Duodenal mucosa (tissue), 2 donors: ENCODE measurements around the gene PTH.
A peak's percentile ranks its signal among the peaks of the same experiment; 100 is the strongest.

ENCODE experiments used
- H3K27ac ChIP-seq: one replicate; pipeline ENCODE4 v1.7.0; 2013; ENCODE audit warnings: low read depth, low read length
- H3K27me3 ChIP-seq, 2 donors: one replicate each; pipeline ENCODE4 v1.7.0; 2013; ENCODE audit warnings: low read length in 2 of 2, control low read depth in 1 of 2; ENCODE audit not compliant: insufficient read depth in 2 of 2, control insufficient read depth in 1 of 2
- H3K36me3 ChIP-seq, 2 donors: one replicate each; pipeline ENCODE4 v1.7.0; 2013; ENCODE audit warnings: low read length in 2 of 2, control low read depth in 1 of 2; ENCODE audit not compliant: insufficient read depth in 2 of 2, control insufficient read depth in 1 of 2
- H3K4me1 ChIP-seq, 2 donors: one replicate each; pipeline ENCODE4 v1.7.0; 2013; ENCODE audit warnings: low read length in 2 of 2, control low read depth in 1 of 2; ENCODE audit not compliant: insufficient read depth in 2 of 2, control insufficient read depth in 1 of 2
- H3K4me3 ChIP-seq, 2 donors: one replicate each; pipeline ENCODE4 v1.7.0; 2013; ENCODE audit warnings: low read length in 2 of 2, low read depth in 1 of 2
- H3K9ac ChIP-seq, 2 donors: one replicate each; pipeline ENCODE4 v1.7.0; 2013; ENCODE audit warnings: low read length in 2 of 2, low read depth in 1 of 2
- H3K9me3 ChIP-seq, 2 donors: one replicate each; pipeline ENCODE4 v1.7.0; 2013; ENCODE audit warnings: low read length in 2 of 2, control low read depth in 1 of 2; ENCODE audit not compliant: control insufficient read depth in 1 of 2

Gene PTH

GRCh38 chr11:13495929-13496328 lies at the start of gene PTH:
PTH (minus strand) TSS chr11:13495997; CDS start chr11:13492855, 3,142 bp downstream.
- Histone ChIP-seq H3K27ac (no peak within 1 kb of the TSS), H3K27me3 (no peaks in the 10 kb centered on the region), H3K4me1 (no peaks in the 10 kb centered on the region), H3K4me3 (no peak within 1 kb of the TSS), H3K36me3 (no peaks in the 10 kb centered on the region), H3K9me3 (no peaks in the 10 kb centered on the region), H3K9ac (no peak within 1 kb of the TSS)

GRCh38 chr11:13538044-13538443 lies 42.2 kb upstream of the PTH start:
- no peaks in the 10 kb centered on the region for H3K27me3 ChIP-seq
- H3K9me3 ChIP-seq: peaks cover 8 to 11% of the 10 kb centered on the region in 2 donors

GRCh38 chr11:13535819-13536218 lies 40.0 kb upstream of the PTH start:
- H3K9me3 ChIP-seq: peaks cover 8 to 11% of the 10 kb centered on the region in 2 donors
- H3K27me3 ChIP-seq: no peaks in the 10 kb centered on the region
- no peaks in the 10 kb centered on the region for H3K4me1 ChIP-seq
- H3K4me3 ChIP-seq: no peak overlapping the region
- no peak overlapping the region for H3K9ac ChIP-seq
- H3K27ac ChIP-seq: no peak overlapping the region
- H3K36me3 ChIP-seq: no peaks in the 10 kb centered on the region

More at GRCh38 chr11:13538044-13538443, 42.2 kb upstream of the PTH start:
- no peak overlapping the region for H3K9ac ChIP-seq
- no peaks in the 10 kb centered on the region for H3K4me1 ChIP-seq
- H3K27ac ChIP-seq: no peak overlapping the region
- H3K36me3 ChIP-seq: no peaks in the 10 kb centered on the region
- H3K4me3 ChIP-seq: no peak overlapping the region

DNA sequence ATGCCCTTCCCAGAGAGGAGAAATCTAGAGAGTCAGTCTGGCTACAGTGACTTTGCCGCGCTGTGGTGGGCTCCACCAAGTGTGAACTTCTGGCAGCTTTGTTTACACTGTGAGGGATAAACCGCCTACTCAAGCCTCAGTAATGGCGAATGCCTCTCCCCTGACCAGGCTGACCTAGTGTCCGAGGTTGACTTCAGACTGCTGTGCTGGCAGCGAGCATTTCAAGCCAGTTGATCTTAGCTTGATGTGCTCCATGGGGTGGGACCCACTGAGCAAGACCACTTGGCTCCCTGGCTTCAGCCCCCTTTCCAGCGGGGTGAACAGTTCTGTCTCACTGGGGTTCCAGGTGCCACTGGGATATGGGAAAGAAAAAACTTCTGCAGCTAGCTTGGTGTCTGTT lies 38.6 kb upstream of the PTH start:
- no peak overlapping the region for H3K9ac ChIP-seq

GRCh38 chr11:13525257-13525656 lies 29.5 kb upstream of the PTH start:
- Histone ChIP-seq H3K4me1 (no peaks in the 10 kb centered on the region), H3K27ac (no peak overlapping the region), H3K9me3 (no peaks in the 10 kb centered on the region), H3K27me3 (no peaks in the 10 kb centered on the region), H3K36me3 (no peaks in the 10 kb centered on the region), H3K4me3 (no peak overlapping the region), H3K9ac (no peak overlapping the region)

More for the DNA sequence above, 38.6 kb upstream of the PTH start:
- Histone ChIP-seq H3K9me3 (peaks cover 8 to 11% of the 10 kb centered on the region in 2 donors), H3K4me1 (no peaks in the 10 kb centered on the region), H3K4me3 (no peak overlapping the region), H3K27ac (no peak overlapping the region), H3K27me3 (no peaks in the 10 kb centered on the region), H3K36me3 (no peaks in the 10 kb centered on the region)

- no peak overlapping the region for H3K4me3 ChIP-seq
- no peaks in the 10 kb centered on the region for H3K9me3 ChIP-seq
- no peak overlapping the region for H3K27ac ChIP-seq
- peaks cover 0 to 4% of the 10 kb centered on the region in 2 donors for H3K27me3 ChIP-seq
- no peaks in the 10 kb centered on the region for H3K36me3 ChIP-seq
- no peaks in the 10 kb centered on the region for H3K4me1 ChIP-seq
- no peak overlapping the region for H3K9ac ChIP-seq
Observed at GRCh38 chr11:13503393-13503792, 7.6 kb upstream of the PTH start.

GRCh38 chr11:13502492-13502891 lies 6.7 kb upstream of the PTH start:
- Histone ChIP-seq H3K9me3 (no peaks in the 10 kb centered on the region), H3K9ac (no peak overlapping the region), H3K36me3 (no peaks in the 10 kb centered on the region), H3K27ac (no peak overlapping the region), H3K4me1 (no peaks in the 10 kb centered on the region), H3K27me3 (peaks cover 0 to 4% of the 10 kb centered on the region in 2 donors), H3K4me3 (no peak overlapping the region)

GRCh38 chr11:13494051-13494450 lies 1.7 kb downstream of the PTH start:
- H3K9ac ChIP-seq: no peak overlapping the region
- H3K9me3 ChIP-seq: no peaks in the 10 kb centered on the region
- no peak overlapping the region for H3K27ac ChIP-seq
- H3K4me1 ChIP-seq: no peaks in the 10 kb centered on the region
- H3K4me3 ChIP-seq: no peak overlapping the region
- no peaks in the 10 kb centered on the region for H3K36me3 ChIP-seq
- no peaks in the 10 kb centered on the region for H3K27me3 ChIP-seq

GRCh38 chr11:13487661-13488030 lies 8.2 kb downstream of the PTH start:
- Histone ChIP-seq H3K9ac (peak overlapping the region in 1 of 2 donors; percentile 10), H3K4me1 (no peaks in the 10 kb centered on the region), H3K27me3 (no peaks in the 10 kb centered on the region), H3K27ac (no peak overlapping the region), H3K4me3 (peak overlapping the region; percentile 17 to 55), H3K36me3 (no peaks in the 10 kb centered on the region), H3K9me3 (peaks cover 0 to 4% of the 10 kb centered on the region in 2 donors)

- Histone ChIP-seq H3K9me3 (peaks cover 0 to 4% of the 10 kb centered on the region in 2 donors), H3K4me1 (no peaks in the 10 kb centered on the region), H3K27me3 (no peaks in the 10 kb centered on the region), H3K36me3 (no peaks in the 10 kb centered on the region), H3K4me3 (peak overlapping the region; percentile 17 to 55), H3K27ac (no peak overlapping the region), H3K9ac (peak overlapping the region in 1 of 2 donors; percentile 10)
Observed at GRCh38 chr11:13486926-13487660, 8.7 kb downstream of the PTH start.
